HG02840 (cell line): ENCODE data around the gene RIPOR3.
"Not testable (repeated sequence)": the region's sequence is repeated elsewhere in the genome, so short reads cannot be mapped to it uniquely, and the experiment has no call there.

Source experiments
- ATAC-seq: cut with Tn5 transposase; IDR thresholded peaks from one replicate; pipeline ENCODE4 v1.9.1; 2021; ENCODE audit warnings: mild to moderate bottlenecking, moderate library complexity, moderate number of reproducible peaks; ENCODE audit not compliant: unreplicated experiment, low FRiP score

RIPOR3 gene

DNA sequence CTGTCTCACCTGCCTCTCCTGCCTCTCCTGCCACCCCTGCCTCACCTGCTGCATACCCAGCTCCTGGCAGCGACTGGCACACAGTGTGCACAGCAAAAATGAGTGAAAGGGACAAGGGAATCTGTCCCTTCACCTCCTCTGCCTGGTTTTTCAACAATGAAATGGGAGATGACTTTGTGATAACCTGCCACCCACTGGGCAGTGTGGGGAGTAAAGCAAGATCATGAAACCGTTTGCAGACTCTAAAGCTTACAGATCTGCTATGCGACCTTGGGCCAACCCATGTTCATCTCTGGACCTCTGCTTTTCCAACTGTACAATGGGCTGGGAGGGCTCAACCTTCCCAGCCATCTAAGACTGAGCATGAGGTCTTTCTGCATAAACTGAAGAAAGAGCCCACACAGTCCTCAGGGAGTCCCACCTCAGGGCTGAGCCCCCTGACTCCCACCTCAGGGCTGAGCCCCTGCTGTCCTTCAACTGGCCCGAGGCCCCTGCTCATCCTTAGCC is 81.1 kb downstream of the RIPOR3 start:
- ATAC-seq = no peak

DNA sequence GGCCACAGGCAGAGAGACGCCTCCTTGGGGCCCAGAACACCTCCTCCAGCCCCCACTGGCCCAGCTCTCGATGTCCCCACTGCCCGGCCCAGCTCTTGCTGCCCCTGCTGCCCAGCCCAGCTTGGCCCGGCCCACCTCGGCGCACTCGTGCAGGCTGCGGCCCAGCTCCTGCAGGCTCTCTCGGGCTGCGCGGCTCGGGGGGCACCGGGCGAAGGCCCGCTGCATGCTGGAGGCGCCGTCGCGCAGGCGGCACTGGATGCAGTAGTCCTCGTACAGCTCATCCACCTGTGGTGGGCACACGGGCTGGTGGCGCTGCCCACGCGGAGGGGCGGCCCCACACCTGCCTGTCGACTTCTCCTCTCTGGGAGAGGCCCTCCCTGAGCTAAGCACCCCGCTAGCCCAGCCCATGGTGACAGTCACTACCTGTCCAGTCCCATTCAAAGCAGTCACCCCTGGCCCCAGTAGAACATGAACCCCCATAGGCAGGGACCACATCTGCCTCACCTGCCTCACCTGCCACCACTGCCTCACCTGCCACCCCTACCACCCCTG is 81.8 kb downstream of the RIPOR3 start:
- ATAC-seq = no peak

DNA sequence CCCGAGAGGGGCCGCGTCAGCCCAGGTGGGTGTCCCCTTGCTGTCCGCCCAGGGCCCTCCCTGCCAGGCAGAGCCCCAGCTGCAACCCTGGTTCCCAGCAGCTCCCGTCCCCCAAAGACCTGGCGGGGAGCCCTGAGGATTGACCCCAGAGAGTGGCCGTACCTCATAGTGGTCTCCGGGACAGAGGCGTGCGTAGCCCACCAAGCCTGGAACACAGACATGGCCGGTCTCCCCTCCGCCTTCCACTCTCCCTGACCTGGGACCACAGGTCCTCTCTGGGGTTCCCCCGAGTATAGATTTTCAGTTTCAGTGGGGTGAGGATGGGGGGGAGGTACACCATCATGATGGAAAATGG is 82.6 kb downstream of the RIPOR3 start:
- no peak for ATAC-seq

DNA sequence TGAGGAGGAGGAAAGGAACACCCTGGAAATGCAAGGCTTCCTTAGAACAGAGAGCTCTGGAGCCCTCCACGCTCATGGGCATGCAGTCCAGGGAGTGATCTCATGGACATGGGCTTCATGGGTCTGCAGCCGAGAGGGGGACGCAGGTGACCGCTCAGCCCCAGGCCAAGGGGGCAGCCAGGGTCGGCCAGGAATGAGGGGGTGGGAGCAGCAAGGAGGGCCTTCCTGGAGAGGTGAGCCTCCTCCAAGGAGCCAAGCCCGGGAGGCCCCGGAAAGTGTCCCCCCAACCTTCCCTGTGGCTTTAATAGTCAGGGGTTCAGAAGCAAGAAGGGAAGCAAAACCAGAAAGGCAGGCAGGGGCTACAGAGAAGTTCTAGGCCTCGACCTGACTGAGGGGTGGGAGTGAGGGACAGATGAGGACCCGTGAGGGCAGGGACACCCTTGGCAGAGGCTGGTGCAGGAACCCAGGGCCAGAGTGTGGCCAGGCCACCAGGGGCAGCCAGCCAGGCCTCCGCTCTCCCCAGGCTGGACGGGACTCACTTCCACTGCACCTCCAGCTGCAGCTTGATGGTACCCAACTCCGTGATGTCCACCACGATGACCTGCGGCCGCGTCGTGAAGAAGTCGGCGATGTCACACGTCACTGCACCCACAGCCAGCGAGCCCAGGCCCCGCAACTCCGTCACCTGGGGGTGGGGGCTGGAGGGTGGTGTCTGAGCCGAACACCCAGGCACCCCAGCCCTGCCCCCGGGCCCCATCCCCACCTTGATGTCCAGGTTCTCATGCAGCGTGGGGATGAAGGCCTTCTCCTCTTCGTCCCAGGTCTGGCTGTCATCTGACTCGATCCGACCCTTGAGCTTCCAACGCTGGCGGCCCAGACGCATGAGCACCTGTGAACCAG is 83.2 kb downstream of the RIPOR3 start:
- ATAC-seq = no peak

- no peak for ATAC-seq
Measured at GRCh38 chr20:50607436-50607835, 83.9 kb downstream of the RIPOR3 start.

- no peak for ATAC-seq
Measured at GRCh38 chr20:50605136-50605535, 86.2 kb downstream of the RIPOR3 start.

GRCh38 chr20:50604451-50604850 is 86.9 kb downstream of the RIPOR3 start:
- no peak for ATAC-seq

GRCh38 chr20:50602432-50603088 is 88.8 kb downstream of the RIPOR3 start:
- no peak for ATAC-seq

- no peak for ATAC-seq
Measured at GRCh38 chr20:50601511-50602431, 89.6 kb downstream of the RIPOR3 start.

DNA sequence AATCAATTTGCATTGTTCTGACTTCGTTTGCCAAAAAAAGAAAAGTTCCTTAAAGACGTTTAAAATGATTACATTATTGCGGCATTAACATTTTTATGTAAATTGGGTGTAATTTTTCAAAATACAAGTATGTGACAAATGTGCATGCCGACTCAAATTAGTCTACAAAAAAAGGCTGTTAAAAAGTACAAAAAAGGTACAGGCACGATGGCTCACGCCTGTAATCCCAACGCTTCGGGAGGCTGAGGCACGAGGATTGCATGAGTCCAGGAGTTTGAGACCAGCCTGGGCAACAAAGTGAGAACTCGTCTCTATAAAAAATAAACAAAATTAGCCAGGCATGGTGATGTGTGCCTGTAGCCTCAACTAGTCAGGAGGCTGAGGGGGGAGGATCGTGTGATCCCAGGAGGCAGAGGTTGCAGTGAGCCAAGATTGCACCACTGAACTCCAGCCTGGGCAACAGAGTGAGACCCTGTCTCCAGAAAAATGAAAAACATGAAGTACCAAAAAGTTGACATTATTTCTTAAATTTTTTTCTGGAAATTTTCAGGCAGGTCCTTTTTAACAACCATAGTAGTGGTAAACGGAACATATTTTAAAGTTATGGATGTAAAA is 91.0 kb downstream of the RIPOR3 start:
- no peak for ATAC-seq

DNA sequence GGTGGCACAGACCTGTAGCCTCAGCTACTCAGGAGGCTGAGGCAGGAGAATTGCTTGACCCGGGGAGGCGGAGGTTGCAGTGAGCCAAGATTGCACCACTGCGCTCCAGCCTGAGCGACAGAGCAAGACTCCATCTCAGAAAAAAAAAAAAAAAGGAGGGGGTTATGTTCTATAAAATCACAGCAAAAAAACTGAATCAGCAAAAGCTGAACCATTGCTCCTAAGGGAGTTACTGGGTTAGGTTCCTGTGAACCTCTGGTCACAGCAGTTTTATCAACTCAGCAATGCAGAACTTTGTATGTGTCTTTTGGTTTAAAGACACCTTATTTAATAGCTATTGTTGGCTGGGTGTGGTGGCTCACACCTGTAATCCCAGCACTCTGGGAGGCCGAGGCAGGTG is 92.6 kb downstream of the RIPOR3 start:
- ATAC-seq = not testable (repeated sequence)

DNA sequence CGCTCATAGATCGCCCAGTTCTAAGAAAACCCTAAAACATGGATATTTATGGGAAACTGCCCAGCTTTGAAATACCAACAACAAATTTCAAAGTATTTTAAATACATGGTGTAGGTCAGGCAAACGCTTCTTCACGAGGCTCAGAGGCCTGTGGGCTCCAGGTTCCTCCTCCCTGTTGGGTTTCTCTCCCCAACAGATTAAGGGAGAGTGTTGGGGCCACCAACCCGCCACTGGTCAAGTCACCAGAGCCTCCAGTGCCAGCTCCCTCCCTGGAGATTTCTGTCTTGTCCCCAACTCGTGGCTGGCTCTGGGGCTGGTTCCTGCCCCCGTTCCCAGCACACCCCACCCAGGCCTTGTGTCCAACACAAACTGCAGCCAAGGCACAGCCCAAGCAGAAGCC is 93.3 kb downstream of the RIPOR3 start:
- ATAC-seq = no peak

- ATAC-seq = no peak
Measured at GRCh38 chr20:50597406-50597969, 93.9 kb downstream of the RIPOR3 start.

DNA sequence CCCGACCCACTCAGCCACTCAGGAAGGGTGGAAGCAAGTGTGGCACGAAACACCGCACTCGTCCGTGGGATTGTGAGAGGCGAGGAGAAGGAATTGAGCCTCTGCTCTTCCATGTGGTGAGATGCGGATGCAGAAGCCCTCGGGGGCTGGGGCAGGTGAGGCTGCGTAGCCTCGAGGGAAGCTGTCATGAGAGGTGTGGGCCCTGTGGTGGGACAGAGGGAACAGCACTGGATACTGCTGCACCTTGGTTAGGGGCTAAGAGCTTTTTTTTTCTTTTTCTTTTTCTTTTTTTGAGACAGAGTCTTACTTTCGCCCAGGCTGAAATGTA is 94.7 kb downstream of the RIPOR3 start:
- ATAC-seq = no peak

DNA sequence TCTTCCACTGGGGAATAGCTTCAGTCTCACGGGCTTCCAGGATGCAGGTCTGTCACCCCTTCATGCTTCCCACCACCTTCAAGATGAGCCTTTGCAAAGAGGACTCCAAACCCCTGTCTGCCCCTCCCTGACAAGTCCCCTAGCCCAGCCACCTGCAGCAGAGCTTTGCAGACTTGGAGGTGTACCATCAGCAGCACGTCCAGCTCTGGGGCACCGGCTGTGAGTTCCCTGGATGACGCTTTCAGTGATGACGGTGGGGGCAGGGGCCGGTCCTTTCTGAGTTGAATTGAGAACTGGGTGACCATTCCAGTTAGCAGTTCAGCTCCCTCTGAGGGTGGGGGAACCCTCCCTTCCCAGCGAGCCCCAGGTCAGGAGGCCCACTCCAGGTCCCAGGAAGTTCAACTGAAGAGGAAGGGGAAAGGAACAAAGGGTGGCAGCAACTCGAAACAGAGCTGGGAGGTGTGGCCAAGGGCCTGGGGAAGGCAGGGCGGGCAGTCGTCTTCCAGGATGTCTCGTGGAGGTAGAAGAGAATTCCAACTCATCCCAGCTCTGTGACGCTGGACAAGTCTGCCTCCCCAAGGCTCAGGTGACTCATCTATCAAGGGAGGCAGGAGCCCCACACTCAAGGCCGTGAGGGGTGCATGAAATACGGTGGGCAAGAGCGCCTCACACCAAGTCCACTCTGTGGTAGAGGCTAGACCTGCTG is 95.2 kb downstream of the RIPOR3 start:
- ATAC-seq = no peak

DNA sequence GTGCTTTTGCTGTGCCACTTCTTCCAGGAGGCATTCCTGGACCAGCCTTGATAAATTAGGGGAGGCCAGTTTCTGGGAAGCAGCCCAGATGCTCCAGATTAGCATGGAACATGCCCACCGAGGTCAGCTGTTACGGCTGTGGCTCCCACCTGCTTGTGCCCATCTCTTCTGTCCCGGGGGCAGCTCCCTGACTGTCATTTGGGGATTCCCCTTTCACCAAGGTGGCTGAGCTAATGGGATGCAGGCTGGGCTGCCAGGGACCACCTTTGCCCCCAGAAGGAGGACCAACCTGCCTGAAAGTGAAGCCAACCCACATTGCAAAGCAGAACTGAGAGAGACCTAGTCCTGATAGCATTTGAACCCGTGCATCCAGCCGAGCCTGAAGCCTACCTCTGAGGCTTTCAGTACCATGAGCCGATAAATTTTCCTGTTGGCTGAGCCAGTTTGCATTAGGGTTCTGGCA is 95.9 kb downstream of the RIPOR3 start:
- ATAC-seq = no peak

GRCh38 chr20:50594591-50595432 is 96.5 kb downstream of the RIPOR3 start:
- ATAC-seq = no peak

DNA sequence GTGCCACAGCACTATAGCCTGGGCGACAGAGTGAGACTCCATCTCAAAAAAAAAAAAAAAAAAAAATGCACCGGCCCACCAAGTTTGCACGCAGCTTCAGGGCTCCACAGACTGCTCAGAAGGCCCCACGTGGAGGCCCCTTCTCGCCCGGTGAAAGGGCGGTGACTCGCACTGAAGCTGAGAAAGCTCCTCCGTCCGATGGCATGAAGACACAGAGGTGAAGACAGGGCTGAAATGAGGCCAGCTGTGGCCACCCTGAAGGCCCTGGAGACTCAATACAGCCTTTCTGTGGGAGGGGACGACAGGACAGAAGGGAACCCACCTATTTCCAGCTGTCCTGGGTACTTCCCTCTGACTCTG is 97.1 kb downstream of the RIPOR3 start:
- ATAC-seq = no peak
